Muscle of back (tissue), 11 donors: ENCODE results near the gene CALML5. TPM values are rescaled to one million over a fixed set of nuclear protein-coding genes. Genes with fewer than 3 reads are reported as not detected.
A peak's percentile ranks its signal among the peaks of the same experiment; 100 is the strongest.

ENCODE experiments used
- DNase-seq, 3 donors: peaks; one replicate each; pipeline versions ENCODE4 v3.0.0 to v3.0.0-alpha.2; 2013
- polyA plus RNA-seq, 10 donors: library from polyadenylated mRNA; unstranded; fragments of 120-200 nt; gene quantifications; one replicate each; pipeline ENCODE4 v1.2.1, GENCODE V29; 2013; ENCODE audit not compliant: insufficient read length in 10 of 10

CALML5 gene
- polyA plus RNA-seq, 10 donors, result 1.7 to 6.5 TPM; not detected in 8

GRCh38 chr10:5534051-5534821 is 34.9 kb upstream of the CALML5 start:
- DNase-seq, result no peak

GRCh38 chr10:5533098-5533731 is 33.8 kb upstream of the CALML5 start:
- peak in 1 of 3 donors; percentile 48 for DNase-seq

- no peak for DNase-seq
Observed at GRCh38 chr10:5532618-5533097, 33.3 kb upstream of the CALML5 start.

GRCh38 chr10:5532307-5532605 is 32.9 kb upstream of the CALML5 start:
- no peak for DNase-seq

- peak in 1 of 3 donors; percentile 55 for DNase-seq
Observed at GRCh38 chr10:5531558-5532306, 32.4 kb upstream of the CALML5 start.

- no peak for DNase-seq
Observed at GRCh38 chr10:5530846-5531557, 31.6 kb upstream of the CALML5 start.

GRCh38 chr10:5530412-5530806 is 31.0 kb upstream of the CALML5 start:
- no peak for DNase-seq

GRCh38 chr10:5529702-5530411 is 30.5 kb upstream of the CALML5 start:
- DNase-seq, result no peak

GRCh38 chr10:5528989-5529701 is 29.8 kb upstream of the CALML5 start:
- DNase-seq, result no peak

GRCh38 chr10:5527332-5528200 is 28.2 kb upstream of the CALML5 start:
- no peak for DNase-seq

GRCh38 chr10:5526691-5527331 is 27.4 kb upstream of the CALML5 start:
- DNase-seq, result no peak

- no peak for DNase-seq
Observed at GRCh38 chr10:5525561-5526341, 26.4 kb upstream of the CALML5 start.

GRCh38 chr10:5524641-5525560 is 25.5 kb upstream of the CALML5 start, which contains the start of gene CALML3:
Gene CALML3 (plus strand): TSS chr10:5524961. CDS start chr10:5525086, 125 bp downstream.
- DNase-seq, result no peak

GRCh38 chr10:5523796-5524574 is 24.6 kb upstream of the CALML5 start:
- no peak for DNase-seq

- no peak for DNase-seq
Observed at GRCh38 chr10:5522913-5523560, 23.7 kb upstream of the CALML5 start.

GRCh38 chr10:5519054-5519453 is 19.7 kb upstream of the CALML5 start:
- no peak for DNase-seq
